Effector memory CD4-positive, alpha-beta T cell (primary cell): ENCODE measurements around the gene SH2B2.
A peak's percentile ranks its signal among the peaks of the same experiment; 100 is the strongest.

Experiments
- DNase-seq, 3 donors: peaks; one replicate each; pipeline ENCODE4 v3.0.0-alpha.2; 2020
- H3K27ac ChIP-seq: 2 replicates; pipeline ENCODE4 v1.7.0; 2013; ENCODE audit warnings: mild to moderate bottlenecking, low read length, moderate library complexity; ENCODE audit not compliant: insufficient read depth, poor library complexity, severe bottlenecking
- H3K27me3 ChIP-seq: replicated peaks from 2 replicates; pipeline ENCODE4 v1.7.0; 2013; ENCODE audit warnings: mild to moderate bottlenecking, low read length; ENCODE audit not compliant: insufficient read depth, control insufficient read depth, poor library complexity, severe bottlenecking
- H3K36me3 ChIP-seq: 2 replicates; pipeline ENCODE4 v1.7.0; 2013; ENCODE audit warnings: mild to moderate bottlenecking, low read length, moderate library complexity; ENCODE audit not compliant: control insufficient read depth, insufficient read depth
- H3K4me1 ChIP-seq: 2 replicates; pipeline ENCODE4 v1.7.0; 2013; ENCODE audit warnings: low read length, mild to moderate bottlenecking; ENCODE audit not compliant: control insufficient read depth, insufficient read depth, poor library complexity, severe bottlenecking
- H3K4me3 ChIP-seq: 2 replicates; pipeline ENCODE4 v1.7.0; 2013; ENCODE audit warnings: low read length, low read depth, mild to moderate bottlenecking; ENCODE audit not compliant: insufficient read depth, poor library complexity, severe bottlenecking
- H3K9me3 ChIP-seq: 2 replicates; pipeline ENCODE4 v1.7.0; 2013; ENCODE audit warnings: mild to moderate bottlenecking, low read length, moderate library complexity; ENCODE audit not compliant: control insufficient read depth

The SH2B2 gene

DNA sequence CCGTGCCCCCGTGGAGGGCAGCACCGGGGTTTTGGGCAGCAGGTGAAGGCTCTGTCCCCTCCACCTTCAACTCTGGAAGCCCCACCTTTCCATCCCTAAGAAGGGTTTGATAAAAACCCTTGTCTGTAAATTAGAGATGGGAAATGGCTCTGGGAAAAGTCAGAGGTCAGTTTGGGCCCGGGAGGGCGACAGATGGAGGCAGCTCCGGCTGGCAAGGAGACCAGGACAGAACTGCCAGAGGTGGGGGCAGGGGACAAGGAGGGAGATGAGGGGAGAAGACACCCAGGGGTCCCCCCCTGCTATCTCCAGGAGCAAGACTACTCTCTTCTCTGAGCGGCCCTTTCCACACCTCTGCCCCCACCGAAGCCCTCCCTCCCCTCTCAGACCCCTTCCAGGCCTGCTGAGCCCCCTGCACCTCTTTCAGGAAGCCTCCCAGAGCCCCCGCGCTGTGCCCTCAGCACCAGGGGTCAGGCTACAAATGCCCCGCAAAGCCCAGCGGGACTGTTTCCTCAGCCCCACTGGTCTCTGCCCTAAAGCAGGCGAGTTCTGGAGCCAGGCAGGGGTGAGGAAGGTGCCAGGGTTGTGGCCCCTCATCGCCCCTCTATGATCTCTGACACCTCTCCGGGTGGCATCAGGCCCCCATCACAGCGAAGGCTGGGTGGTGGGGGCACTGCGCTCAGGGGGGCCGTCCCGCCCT lies 980 bp upstream of the SH2B2 start:
- Histone ChIP-seq H3K4me1 (peaks cover 25% of the 10 kb centered on the region), H3K36me3 (no peaks in the 10 kb centered on the region), H3K4me3 (peak overlapping the region; percentile 72), H3K27ac (no peak overlapping the region), H3K9me3 (no peaks in the 10 kb centered on the region), H3K27me3 (no peaks in the 10 kb centered on the region)
- no peak for DNase-seq

DNA sequence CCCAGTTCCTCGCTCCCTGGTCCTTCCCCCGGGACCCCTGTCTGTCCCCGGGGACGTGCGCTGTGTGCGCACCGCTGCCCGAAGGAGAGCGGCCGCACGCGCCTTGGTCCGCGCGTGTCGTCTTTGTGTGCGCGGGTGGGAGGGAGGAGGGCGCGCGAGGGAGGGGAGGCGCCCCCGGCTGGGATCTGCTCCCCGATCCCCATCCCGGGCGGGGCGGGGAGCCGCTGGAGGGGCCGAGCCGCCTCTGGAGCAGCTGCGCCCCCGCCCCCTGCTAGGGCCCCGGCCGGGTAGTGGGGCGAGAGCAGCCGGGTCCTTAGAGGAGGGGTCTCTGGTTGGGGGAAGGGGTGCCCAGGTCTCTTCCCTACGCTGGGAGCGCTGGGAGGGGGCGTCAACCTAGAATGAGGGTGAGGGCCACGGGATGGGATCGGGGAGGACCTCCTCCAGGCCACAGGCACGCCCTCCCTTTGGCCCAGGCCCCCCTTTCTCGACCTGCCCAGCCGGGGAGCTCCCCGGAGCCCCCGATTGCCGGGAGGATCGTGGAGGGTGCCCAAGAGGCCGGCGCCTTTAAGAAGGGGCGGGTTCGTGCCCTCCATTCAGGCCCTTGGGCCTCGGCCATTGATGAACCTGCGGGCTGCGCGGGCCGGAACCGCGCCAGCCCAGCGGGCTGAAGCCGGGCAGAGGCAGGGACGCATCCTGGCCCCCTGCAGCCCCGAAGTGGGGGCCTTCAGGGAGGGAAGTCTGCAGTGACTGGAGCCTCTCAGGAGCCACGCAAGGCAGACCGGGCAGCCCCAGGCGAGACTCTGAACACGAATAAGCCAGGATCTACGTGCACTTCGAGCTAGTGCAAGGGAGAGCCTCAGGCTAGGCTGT lies 678 bp downstream of the SH2B2 start:
- DNase-seq, result no peak
- H3K27ac ChIP-seq, result peak overlapping the region; percentile 32
- no peaks in the 10 kb centered on the region for H3K27me3 ChIP-seq
- no peaks in the 10 kb centered on the region for H3K36me3 ChIP-seq
- peak overlapping the region; percentile 88 for H3K4me3 ChIP-seq
- H3K9me3 ChIP-seq, result no peaks in the 10 kb centered on the region
- peaks cover 32% of the 10 kb centered on the region for H3K4me1 ChIP-seq

- Histone ChIP-seq H3K9me3 (no peaks in the 10 kb centered on the region), H3K36me3 (no peaks in the 10 kb centered on the region), H3K4me1 (peaks cover 32% of the 10 kb centered on the region), H3K27ac (no peak overlapping the region), H3K4me3 (peak overlapping the region; percentile 88), H3K27me3 (no peaks in the 10 kb centered on the region)
- no peak for DNase-seq
These were observed 1.3 kb downstream of the SH2B2 start for GRCh38 chr7:102287981-102288278.

- H3K4me1 ChIP-seq, result peaks cover 32% of the 10 kb centered on the region
- no peaks in the 10 kb centered on the region for H3K36me3 ChIP-seq
- H3K27ac ChIP-seq, result no peak overlapping the region
- H3K4me3 ChIP-seq, result peak overlapping the region; percentile 88
- no peaks in the 10 kb centered on the region for H3K9me3 ChIP-seq
- no peaks in the 10 kb centered on the region for H3K27me3 ChIP-seq
- no peak for DNase-seq
These were observed 1.7 kb downstream of the SH2B2 start for GRCh38 chr7:102288285-102288930.

DNA sequence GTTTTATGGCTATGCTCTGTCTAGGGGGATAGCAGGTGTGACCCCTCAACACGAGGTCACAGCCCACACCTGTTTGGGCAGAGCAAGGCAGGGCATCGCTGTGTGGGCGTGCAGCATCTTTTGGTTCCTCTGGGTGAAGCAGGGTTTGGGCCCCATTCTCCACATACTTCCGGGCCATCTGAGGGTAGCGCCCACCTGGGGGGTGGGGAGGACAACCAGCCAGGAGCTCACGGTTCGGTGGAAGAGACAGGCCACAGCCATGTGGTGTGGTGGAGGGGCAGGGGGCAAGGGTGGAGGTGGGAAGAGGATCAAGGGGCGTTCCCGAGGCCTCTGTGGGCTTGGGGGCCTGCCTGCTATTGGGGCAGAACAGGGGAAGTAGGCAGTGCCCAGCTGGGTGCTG lies 2.4 kb downstream of the SH2B2 start:
- Histone ChIP-seq H3K9me3 (no peaks in the 10 kb centered on the region), H3K4me1 (peaks cover 32% of the 10 kb centered on the region), H3K4me3 (no peak overlapping the region), H3K27ac (no peak overlapping the region), H3K36me3 (no peaks in the 10 kb centered on the region), H3K27me3 (no peaks in the 10 kb centered on the region)
- no peak for DNase-seq

DNA sequence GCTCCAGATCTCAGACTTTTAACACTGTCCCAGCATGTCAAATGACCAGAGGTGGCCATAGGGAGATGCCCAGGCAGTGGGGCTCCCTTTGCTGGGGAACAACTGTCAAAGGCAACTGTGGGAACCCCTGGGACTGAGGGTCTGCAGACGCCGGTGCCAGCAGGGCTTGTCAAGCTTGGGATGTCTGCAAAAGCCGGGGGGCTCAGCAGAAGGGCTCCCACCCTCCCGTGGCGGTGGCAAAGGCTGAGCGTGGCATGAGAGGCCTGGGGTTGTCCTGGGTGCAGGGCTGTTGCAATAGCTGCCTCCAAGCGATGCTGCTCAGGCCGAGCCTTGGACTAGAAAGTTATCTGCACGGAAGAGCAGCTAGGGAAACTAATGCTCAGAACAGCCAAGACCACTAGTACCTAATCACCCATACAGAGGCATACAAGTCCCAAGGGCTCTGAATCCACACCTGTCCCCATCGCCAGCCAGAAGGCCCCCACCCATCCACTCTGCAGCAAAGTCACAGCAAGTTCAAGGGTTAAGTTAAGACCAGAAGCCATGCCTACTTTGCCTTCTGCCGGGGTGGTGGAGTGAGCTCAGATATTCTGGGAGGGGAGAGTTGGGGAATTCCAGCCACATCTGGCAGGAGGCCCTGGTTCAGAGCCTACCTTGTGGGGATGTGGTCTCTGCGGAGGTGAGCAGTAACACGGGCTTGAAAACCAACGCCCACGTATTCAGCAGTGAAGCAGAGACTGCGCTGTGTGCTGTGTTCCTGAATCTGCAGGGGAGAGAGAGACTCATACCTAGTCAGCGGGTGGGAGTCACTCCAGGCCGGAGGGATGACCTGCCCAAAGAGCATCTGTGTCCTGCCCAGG lies 4.6 kb downstream of the SH2B2 start:
- Histone ChIP-seq H3K4me3 (no peak overlapping the region), H3K36me3 (no peaks in the 10 kb centered on the region), H3K27me3 (no peaks in the 10 kb centered on the region), H3K4me1 (peaks cover 13% of the 10 kb centered on the region), H3K9me3 (no peaks in the 10 kb centered on the region), H3K27ac (no peak overlapping the region)
- no peak for DNase-seq

- Histone ChIP-seq H3K4me1 (peaks cover 13% of the 10 kb centered on the region), H3K27ac (no peak overlapping the region), H3K36me3 (no peaks in the 10 kb centered on the region)
These were observed 5.2 kb downstream of the SH2B2 start for GRCh38 chr7:102291916-102292267.

GRCh38 chr7:102292813-102293798 lies 6.4 kb downstream of the SH2B2 start:
- no peaks in the 10 kb centered on the region for H3K9me3 ChIP-seq
- H3K4me3 ChIP-seq, result no peak overlapping the region
- no peak for DNase-seq

More at GRCh38 chr7:102291916-102292267, 5.2 kb downstream of the SH2B2 start:
- Histone ChIP-seq H3K9me3 (no peaks in the 10 kb centered on the region), H3K4me3 (no peak overlapping the region), H3K27me3 (no peaks in the 10 kb centered on the region)
- no peak for DNase-seq

GRCh38 chr7:102294589-102294988 lies 7.9 kb downstream of the SH2B2 start:
- no peak for DNase-seq
- no peaks in the 10 kb centered on the region for H3K36me3 ChIP-seq
- H3K27me3 ChIP-seq, result no peaks in the 10 kb centered on the region
- H3K4me1 ChIP-seq, result peaks cover 6% of the 10 kb centered on the region
- H3K4me3 ChIP-seq, result no peak overlapping the region
- no peaks in the 10 kb centered on the region for H3K9me3 ChIP-seq
- no peak overlapping the region for H3K27ac ChIP-seq

More at GRCh38 chr7:102292813-102293798, 6.4 kb downstream of the SH2B2 start:
- Histone ChIP-seq H3K27me3 (no peaks in the 10 kb centered on the region), H3K36me3 (no peaks in the 10 kb centered on the region), H3K27ac (no peak overlapping the region), H3K4me1 (peaks cover 7% of the 10 kb centered on the region)
